Activated CD4-positive, CD25-positive, alpha-beta regulatory T cell treated with anti-CD3 and anti-CD28 coated beads, Interleukin-2, amount 50 U/mL, for 24 hours (primary cell): Measurements from ENCODE around the gene SAMM50.

Experiments used
- ATAC-seq, 2 donors: fragments of 150-1000 bp; cut with Tn5 transposase; one replicate each; pipeline ENCODE4 v1.10.0; 2021; ENCODE audit warnings: mild to moderate bottlenecking in 1 of 2, moderate library complexity in 1 of 2

Gene SAMM50

GRCh38 chr22:43955040-43955882 is at the start of gene SAMM50:
TSS of gene SAMM50 (plus strand) at chr22:43955442. CDS start at chr22:43955578, 136 bp downstream.
- peak; percentile 98 to 99 for ATAC-seq

GRCh38 chr22:43905681-43906080 is 49.6 kb upstream of the SAMM50 start:
- no peak for ATAC-seq

GRCh38 chr22:43909708-43910107 is 45.5 kb upstream of the SAMM50 start:
- no peak for ATAC-seq

- no peak for ATAC-seq
These were observed 45.0 kb upstream of the SAMM50 start for GRCh38 chr22:43910178-43910695.

- ATAC-seq: no peak
These were observed 43.9 kb upstream of the SAMM50 start for GRCh38 chr22:43911351-43911750.

- ATAC-seq: no peak
These were observed 37.7 kb upstream of the SAMM50 start for GRCh38 chr22:43917521-43917920.

- ATAC-seq: no peak
These were observed 35.9 kb upstream of the SAMM50 start for GRCh38 chr22:43919106-43919973.

GRCh38 chr22:43921370-43921769 is 33.9 kb upstream of the SAMM50 start:
- no peak for ATAC-seq

GRCh38 chr22:43922123-43922522 is 33.1 kb upstream of the SAMM50 start:
- no peak for ATAC-seq

- no peak for ATAC-seq
These were observed 32.1 kb upstream of the SAMM50 start for GRCh38 chr22:43923191-43923590.

GRCh38 chr22:43923631-43924464 is 31.4 kb upstream of the SAMM50 start, which contains the start of gene PNPLA3:
TSS of gene PNPLA3 (plus strand) at chr22:43923805. CDS start at chr22:43923912, 107 bp downstream.
- ATAC-seq: peak; percentile 81 to 87

- no peak for ATAC-seq
These were observed 30.4 kb upstream of the SAMM50 start for GRCh38 chr22:43924877-43925276.

- no peak for ATAC-seq
These were observed 29.6 kb upstream of the SAMM50 start for GRCh38 chr22:43925433-43926348.

- ATAC-seq: no peak
These were observed 28.9 kb upstream of the SAMM50 start for GRCh38 chr22:43926349-43926710.

- no peak for ATAC-seq
These were observed 26.8 kb upstream of the SAMM50 start for GRCh38 chr22:43928468-43928867.

GRCh38 chr22:43928908-43929307 is 26.3 kb upstream of the SAMM50 start:
- ATAC-seq: no peak

GRCh38 chr22:43931771-43932170 is 23.5 kb upstream of the SAMM50 start:
- no peak for ATAC-seq

GRCh38 chr22:43941449-43941848 is 13.8 kb upstream of the SAMM50 start:
- ATAC-seq: no peak

GRCh38 chr22:43944670-43945430 is 10.4 kb upstream of the SAMM50 start:
- ATAC-seq: no peak

- peak; percentile 80 to 96 for ATAC-seq
These were observed 9.4 kb upstream of the SAMM50 start for GRCh38 chr22:43945632-43946383.
